HL-60 (cell line): ENCODE results near the gene EYA2.
A peak's percentile ranks its signal among the peaks of the same experiment; 100 is the strongest.

Experiments
- DNase-seq, 2 experiments: peaks; one replicate each; pipeline ENCODE4 v3.0.0-alpha.2; 2010 to 2020; ENCODE audit warnings: low read depth in 1 of 2, low spot score in 1 of 2
- H3K27ac ChIP-seq: fragments of 250-450 bp; sonication (Bioruptor Pico); replicated peaks from 2 replicates; pipeline ENCODE4 v1.5.1; 2020; ENCODE audit warnings: mild to moderate bottlenecking, moderate library complexity
- H3K27me3 ChIP-seq: fragments of 250-450 bp; sonication (Bioruptor Pico); 2 replicates; pipeline ENCODE4 v1.5.1; 2021; ENCODE audit warnings: mild to moderate bottlenecking, moderate library complexity; ENCODE audit not compliant: insufficient read depth, poor library complexity, severe bottlenecking
- H3K4me3 ChIP-seq: replicated peaks from 2 replicates; pipeline ENCODE4 v1.5.1; 2011; ENCODE audit warnings: mild to moderate bottlenecking, control low read depth, low read length; ENCODE audit not compliant: insufficient read depth
- CTCF ChIP-seq: IDR thresholded peaks from one replicate; pipeline ENCODE4 v1.5.1; 2011; ENCODE audit warnings: low read length, control low read depth, inconsistent platforms; ENCODE audit not compliant: insufficient read depth
- GABPA ChIP-seq: IDR thresholded peaks from 2 replicates; pipeline ENCODE4 v1.6.1; 2012; ENCODE audit warnings: low read depth
- POLR2AphosphoS5 ChIP-seq: IDR thresholded peaks from 2 replicates; pipeline ENCODE4 v1.6.1; 2012; ENCODE audit warnings: low read depth
- SPI1 ChIP-seq: IDR thresholded peaks from 2 replicates; pipeline ENCODE4 v1.6.1; 2012; ENCODE audit warnings: low read depth, mild to moderate bottlenecking, borderline replicate concordance
- TF ChIP-seq, protein P1 (sequence below): IDR thresholded peaks from 2 replicates; pipeline ENCODE4 v1.6.1; 2012; ENCODE audit warnings: low read depth; ENCODE audit not compliant: insufficient replicate concordance

EYA2 gene

GRCh38 chr20:47125758-47126591 lies 231.3 kb downstream of the EYA2 start:
- Histone ChIP-seq H3K27me3 (no peaks in the 10 kb centered on the region), H3K4me3 (no peak overlapping the region), H3K27ac (peak overlapping the region; percentile 44)
- no peak for TF ChIP-seq POLR2AphosphoS5
- TF ChIP-seq, protein P1, sequence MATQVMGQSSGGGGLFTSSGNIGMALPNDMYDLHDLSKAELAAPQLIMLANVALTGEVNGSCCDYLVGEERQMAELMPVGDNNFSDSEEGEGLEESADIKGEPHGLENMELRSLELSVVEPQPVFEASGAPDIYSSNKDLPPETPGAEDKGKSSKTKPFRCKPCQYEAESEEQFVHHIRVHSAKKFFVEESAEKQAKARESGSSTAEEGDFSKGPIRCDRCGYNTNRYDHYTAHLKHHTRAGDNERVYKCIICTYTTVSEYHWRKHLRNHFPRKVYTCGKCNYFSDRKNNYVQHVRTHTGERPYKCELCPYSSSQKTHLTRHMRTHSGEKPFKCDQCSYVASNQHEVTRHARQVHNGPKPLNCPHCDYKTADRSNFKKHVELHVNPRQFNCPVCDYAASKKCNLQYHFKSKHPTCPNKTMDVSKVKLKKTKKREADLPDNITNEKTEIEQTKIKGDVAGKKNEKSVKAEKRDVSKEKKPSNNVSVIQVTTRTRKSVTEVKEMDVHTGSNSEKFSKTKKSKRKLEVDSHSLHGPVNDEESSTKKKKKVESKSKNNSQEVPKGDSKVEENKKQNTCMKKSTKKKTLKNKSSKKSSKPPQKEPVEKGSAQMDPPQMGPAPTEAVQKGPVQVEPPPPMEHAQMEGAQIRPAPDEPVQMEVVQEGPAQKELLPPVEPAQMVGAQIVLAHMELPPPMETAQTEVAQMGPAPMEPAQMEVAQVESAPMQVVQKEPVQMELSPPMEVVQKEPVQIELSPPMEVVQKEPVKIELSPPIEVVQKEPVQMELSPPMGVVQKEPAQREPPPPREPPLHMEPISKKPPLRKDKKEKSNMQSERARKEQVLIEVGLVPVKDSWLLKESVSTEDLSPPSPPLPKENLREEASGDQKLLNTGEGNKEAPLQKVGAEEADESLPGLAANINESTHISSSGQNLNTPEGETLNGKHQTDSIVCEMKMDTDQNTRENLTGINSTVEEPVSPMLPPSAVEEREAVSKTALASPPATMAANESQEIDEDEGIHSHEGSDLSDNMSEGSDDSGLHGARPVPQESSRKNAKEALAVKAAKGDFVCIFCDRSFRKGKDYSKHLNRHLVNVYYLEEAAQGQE: no peak
- no peak for TF ChIP-seq GABPA
- no peak for TF ChIP-seq CTCF
- no peak for TF ChIP-seq SPI1
- DNase-seq: no peak

GRCh38 chr20:47126709-47127108 lies 232.1 kb downstream of the EYA2 start:
- H3K27ac ChIP-seq: no peak overlapping the region
- TF ChIP-seq CTCF (no peak), SPI1 (no peak), GABPA (no peak), POLR2AphosphoS5 (no peak)
- TF ChIP-seq, protein P1: no peak
- H3K4me3 ChIP-seq: no peak overlapping the region
- DNase-seq: no peak
- H3K27me3 ChIP-seq: no peaks in the 10 kb centered on the region

DNA sequence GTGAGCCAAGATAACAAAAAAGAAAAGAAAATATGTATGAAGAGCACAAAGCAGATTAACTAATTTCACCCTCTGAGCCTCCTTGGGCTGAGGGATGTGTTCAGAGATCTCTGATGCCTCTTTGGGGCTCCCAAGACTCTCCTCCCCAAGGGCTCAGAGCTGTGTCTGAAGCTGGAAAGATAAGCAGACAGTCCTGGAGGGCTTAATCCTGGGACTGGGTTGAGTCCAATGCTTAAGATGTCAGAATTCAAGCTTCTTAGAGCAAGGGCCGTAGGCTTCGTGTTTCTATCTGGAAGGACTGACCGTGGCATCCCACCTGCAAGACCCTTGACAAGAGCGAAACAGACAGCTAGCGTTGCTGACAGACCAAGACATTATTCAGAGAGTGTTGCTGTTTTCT lies 232.9 kb downstream of the EYA2 start:
- Histone ChIP-seq H3K27ac (no peak overlapping the region), H3K4me3 (no peak overlapping the region), H3K27me3 (no peaks in the 10 kb centered on the region)
- no peak for DNase-seq
- TF ChIP-seq CTCF (no peak), SPI1 (no peak), POLR2AphosphoS5 (no peak), GABPA (no peak)
- TF ChIP-seq, protein P1: no peak
